NCI-H146 (cell line): Measurements from ENCODE around the gene GRK6.
"Not testable (repeated sequence)": the region's sequence is repeated elsewhere in the genome, so short reads cannot be mapped to it uniquely, and the experiment has no call there.

ENCODE experiments used
- DNase-seq: peaks from one replicate; lab custom pipeline; 2025; lab: John Stamatoyannopoulos, UW

Gene GRK6

GRCh38 chr5:177397875-177398390, 28.5 kb upstream of the GRK6 start:
- DNase-seq, result no peak

- no peak for DNase-seq
These were observed 26.2 kb upstream of the GRK6 start, which contains the start of gene PFN3 for GRCh38 chr5:177399997-177400868. PFN3 (minus strand) TSS chr5:177400661; CDS start chr5:177400576, 85 bp downstream.

- peak; percentile 84 for DNase-seq
These were observed 24.0 kb upstream of the GRK6 start for GRCh38 chr5:177402271-177403043.

GRCh38 chr5:177403102-177403791, 23.2 kb upstream of the GRK6 start:
- DNase-seq, result peak; percentile 56

- DNase-seq, result peak; percentile 76
These were observed 22.5 kb upstream of the GRK6 start for GRCh38 chr5:177403792-177404640.

- DNase-seq, result no peak
These were observed 21.8 kb upstream of the GRK6 start for GRCh38 chr5:177404641-177405179.

- DNase-seq, result no peak
These were observed 21.2 kb upstream of the GRK6 start for GRCh38 chr5:177405312-177405711.

- no peak for DNase-seq
These were observed 20.7 kb upstream of the GRK6 start for GRCh38 chr5:177405805-177406204.

GRCh38 chr5:177409043-177409801, 17.3 kb upstream of the GRK6 start, which contains the start of gene F12:
F12 (minus strand) TSS chr5:177409564; CDS start chr5:177409527, 37 bp downstream.
- no peak for DNase-seq

- no peak for DNase-seq
These were observed 15.9 kb upstream of the GRK6 start for GRCh38 chr5:177410575-177410974.

GRCh38 chr5:177412603-177413233, 13.8 kb upstream of the GRK6 start:
- no peak for DNase-seq

- no peak for DNase-seq
These were observed 12.0 kb upstream of the GRK6 start for GRCh38 chr5:177414481-177414880.

GRCh38 chr5:177417081-177417480, 9.4 kb upstream of the GRK6 start:
- not testable (repeated sequence) for DNase-seq

GRCh38 chr5:177419046-177419445, 7.4 kb upstream of the GRK6 start:
- DNase-seq, result no peak

- not testable (repeated sequence) for DNase-seq
These were observed 6.0 kb upstream of the GRK6 start for GRCh38 chr5:177420472-177420871.

- DNase-seq, result no peak
These were observed 5.2 kb upstream of the GRK6 start for GRCh38 chr5:177421062-177421798.

GRCh38 chr5:177423671-177424070, 2.8 kb upstream of the GRK6 start:
- no peak for DNase-seq

GRCh38 chr5:177425196-177425800, 1.2 kb upstream of the GRK6 start:
- peak; percentile 43 for DNase-seq
